Breast epithelium (tissue), 3 donors: Measurements from ENCODE around the gene CD47.

Experiments
- POLR2A ChIP-seq: fragments of 450-650 bp; IDR thresholded peaks from one replicate; pipeline ENCODE4 v1.6.1; 2016; ENCODE audit warnings: antibody characterized with exemption, mild to moderate bottlenecking, moderate library complexity
- POLR2AphosphoS5 ChIP-seq, 3 donors: sonication (generic); formaldehyde crosslinking; IDR thresholded peaks; one replicate each; pipeline ENCODE4 v1.6.1; 2017; ENCODE audit warnings: antibody characterized with exemption in 3 of 3
- TF ChIP-seq, protein P1 (sequence below), 3 donors: fragments of 450-650 bp; IDR thresholded peaks; one replicate each; pipeline ENCODE4 v1.5.1; 2016 to 2017; ENCODE audit warnings: antibody characterized with exemption in 3 of 3, mild to moderate bottlenecking in 3 of 3, moderate library complexity in 3 of 3

DNA sequence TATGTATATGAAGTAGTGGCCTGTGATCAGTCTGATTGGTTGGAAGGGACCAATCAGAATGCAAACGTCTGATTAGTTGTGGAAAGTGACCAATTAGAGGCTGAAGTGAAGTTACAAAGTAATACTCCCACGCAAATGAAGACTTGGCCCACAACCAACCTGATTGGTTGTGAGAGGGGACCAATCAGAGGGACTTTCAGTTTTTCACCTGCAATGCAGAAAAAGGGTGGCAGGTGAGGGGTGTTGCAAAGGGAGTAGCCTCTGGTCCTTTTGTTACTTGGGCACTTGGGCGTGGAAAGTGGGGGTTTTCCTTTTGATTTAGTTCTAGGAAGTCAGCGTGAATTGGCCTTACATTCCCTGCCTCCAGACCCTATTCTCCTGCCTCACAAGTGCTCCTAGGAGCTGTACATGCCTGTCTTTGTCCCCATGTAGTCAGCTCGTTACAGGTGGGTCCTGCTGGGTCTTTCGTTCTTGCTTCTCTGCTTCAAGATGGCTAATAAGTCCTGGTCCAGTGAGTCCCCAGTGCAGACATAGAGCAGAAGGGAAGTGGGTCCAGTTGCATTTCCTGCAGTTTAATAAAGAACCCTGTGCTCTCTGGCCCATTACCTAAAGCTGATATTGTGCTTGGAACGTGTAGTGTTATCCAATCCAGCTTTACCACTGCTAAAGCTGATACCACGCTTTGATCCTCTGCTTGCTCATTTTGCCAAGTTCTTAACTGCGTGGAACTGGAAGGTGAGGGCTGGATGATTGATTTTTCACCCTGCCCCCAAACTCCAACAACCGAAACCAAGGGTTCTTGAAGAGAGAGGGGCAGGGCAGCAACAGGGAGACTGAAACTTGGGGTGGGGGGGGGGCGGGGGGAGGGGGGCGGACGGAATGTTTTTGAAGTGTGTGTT is 46.0 kb upstream of the CD47 start:
- TF ChIP-seq, protein P1, sequence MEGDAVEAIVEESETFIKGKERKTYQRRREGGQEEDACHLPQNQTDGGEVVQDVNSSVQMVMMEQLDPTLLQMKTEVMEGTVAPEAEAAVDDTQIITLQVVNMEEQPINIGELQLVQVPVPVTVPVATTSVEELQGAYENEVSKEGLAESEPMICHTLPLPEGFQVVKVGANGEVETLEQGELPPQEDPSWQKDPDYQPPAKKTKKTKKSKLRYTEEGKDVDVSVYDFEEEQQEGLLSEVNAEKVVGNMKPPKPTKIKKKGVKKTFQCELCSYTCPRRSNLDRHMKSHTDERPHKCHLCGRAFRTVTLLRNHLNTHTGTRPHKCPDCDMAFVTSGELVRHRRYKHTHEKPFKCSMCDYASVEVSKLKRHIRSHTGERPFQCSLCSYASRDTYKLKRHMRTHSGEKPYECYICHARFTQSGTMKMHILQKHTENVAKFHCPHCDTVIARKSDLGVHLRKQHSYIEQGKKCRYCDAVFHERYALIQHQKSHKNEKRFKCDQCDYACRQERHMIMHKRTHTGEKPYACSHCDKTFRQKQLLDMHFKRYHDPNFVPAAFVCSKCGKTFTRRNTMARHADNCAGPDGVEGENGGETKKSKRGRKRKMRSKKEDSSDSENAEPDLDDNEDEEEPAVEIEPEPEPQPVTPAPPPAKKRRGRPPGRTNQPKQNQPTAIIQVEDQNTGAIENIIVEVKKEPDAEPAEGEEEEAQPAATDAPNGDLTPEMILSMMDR (IDR thresholded peaks at IDR 0.05), result no peak
- TF ChIP-seq POLR2AphosphoS5 (IDR thresholded peaks at IDR 0.05) (no peak), POLR2A (no peak)
